ENCODE data around the gene VPS4A. TPM values are rescaled to one million over a fixed set of nuclear protein-coding genes. Genes with fewer than 3 reads are reported as not detected.
A peak's percentile ranks its signal among the peaks of the same experiment; 100 is the strongest.

Gene VPS4A
- polyA plus RNA-seq, 3 donors: 18.2 to 25.7 (median 21.8) TPM

GRCh38 chr16:69345923-69346322 lies 34.8 kb downstream of the VPS4A start:
- no peak for TF ChIP-seq CTCF (IDR thresholded peaks at IDR 0.05)
- Histone ChIP-seq H3K4me3 (replicated peaks in 1 of 3; ENCODE audit: low read depth in 2 of 3, low read length in 3 of 3) (no peak overlapping the region), H4K20me1 (ENCODE audit: insufficient read depth, low read length) (peaks cover 3% of the 10 kb centered on the region), H3K4me2 (replicated peaks; ENCODE audit: extremely low read depth, low read length, poor library complexity, severe bottlenecking) (peak overlapping the region; percentile 17), H3K27me3 (ENCODE audit: control insufficient read depth in 2 of 2, insufficient read depth in 2 of 2, low read length in 2 of 2) (no peaks in the 10 kb centered on the region), H3K9ac (ENCODE audit: insufficient read depth, low read length, poor library complexity, severe bottlenecking) (no peak overlapping the region), H3K79me2 (ENCODE audit: insufficient read depth, low read length) (peaks cover 17% of the 10 kb centered on the region), H3K9me3 (replicated peaks in 1 of 2; ENCODE audit: control insufficient read depth in 1 of 2, insufficient read depth in 1 of 2, low read length in 2 of 2) (no peaks in the 10 kb centered on the region), H3K27ac (ENCODE audit: low read depth in 1 of 2, low read length in 2 of 2) (peak overlapping the region; percentile 26 to 67), H2AFZ (ENCODE audit: insufficient read depth, low read depth, low read length, poor library complexity, severe bottlenecking) (no peak overlapping the region), H3K4me1 (ENCODE audit: control insufficient read depth in 1 of 2, insufficient read depth in 2 of 2, low read length in 2 of 2) (peaks cover 18 to 22% of the 10 kb centered on the region in 2 donors), H3K36me3 (replicated peaks in 1 of 2; ENCODE audit: control insufficient read depth in 1 of 2, insufficient read depth in 2 of 2, low read length in 2 of 2) (peaks cover 22 to 49% of the 10 kb centered on the region in 2 donors)
- Mint-ChIP-seq H3K9me3 (no peaks in the 10 kb centered on the region), H3K27me3 (ENCODE audit: low read depth in 3 of 3) (no peaks in the 10 kb centered on the region), H3K36me3 (peaks cover 34 to 41% of the 10 kb centered on the region in 2 donors), H3K4me3 (no peak overlapping the region), H3K27ac (peak overlapping the region; percentile 36 to 89 (median 80)), H3K4me1 (peaks cover 20% of the 10 kb centered on the region)
- intact Hi-C loops (cut with micrococcal nuclease): no loop called here
- no CpG with 5 or more reads among the region's 4 CpGs for WGBS (ENCODE audit: insufficient coverage)
- peak; percentile 37 to 61 (median 48) for DNase-seq

GRCh38 chr16:69346683-69347082 lies 35.5 kb downstream of the VPS4A start:
- no peak overlapping the region for H2AFZ ChIP-seq (ENCODE audit: insufficient read depth, low read depth, low read length, poor library complexity, severe bottlenecking)
- peak overlapping the region in 1 of 2 donors; percentile 67 for H3K27ac ChIP-seq (ENCODE audit: low read depth in 1 of 2, low read length in 2 of 2)
- WGBS (ENCODE audit: insufficient coverage): 88% methylated on average over 3 of the region's 6 CpGs
- Mint-ChIP-seq H3K36me3 (peaks cover 32 to 41% of the 10 kb centered on the region in 2 donors), H3K9me3 (no peaks in the 10 kb centered on the region), H3K4me1 (peaks cover 20% of the 10 kb centered on the region), H3K4me3 (no peak overlapping the region), H3K27me3 (ENCODE audit: low read depth in 3 of 3) (no peaks in the 10 kb centered on the region), H3K27ac (peak overlapping the region in 4 of 7 donors; percentile 68 to 88 (median 78))
- peaks cover 9% of the 10 kb centered on the region for H3K79me2 ChIP-seq (ENCODE audit: insufficient read depth, low read length)
- peaks cover 24 to 49% of the 10 kb centered on the region in 2 donors for H3K36me3 ChIP-seq (replicated peaks in 1 of 2; ENCODE audit: control insufficient read depth in 1 of 2, insufficient read depth in 2 of 2, low read length in 2 of 2)
- no peak for DNase-seq
- intact Hi-C loops (cut with micrococcal nuclease): no loop called here
- peaks cover 18 to 19% of the 10 kb centered on the region in 2 donors for H3K4me1 ChIP-seq (ENCODE audit: control insufficient read depth in 1 of 2, insufficient read depth in 2 of 2, low read length in 2 of 2)
- H3K9me3 ChIP-seq (replicated peaks in 1 of 2; ENCODE audit: control insufficient read depth in 1 of 2, insufficient read depth in 1 of 2, low read length in 2 of 2): no peaks in the 10 kb centered on the region
- no peak overlapping the region for H3K4me2 ChIP-seq (replicated peaks; ENCODE audit: extremely low read depth, low read length, poor library complexity, severe bottlenecking)
- H3K27me3 ChIP-seq (ENCODE audit: control insufficient read depth in 2 of 2, insufficient read depth in 2 of 2, low read length in 2 of 2): no peaks in the 10 kb centered on the region
- peaks cover 3% of the 10 kb centered on the region for H4K20me1 ChIP-seq (ENCODE audit: insufficient read depth, low read length)
- no peak overlapping the region for H3K4me3 ChIP-seq (replicated peaks in 1 of 3; ENCODE audit: low read depth in 2 of 3, low read length in 3 of 3)
- no peak for TF ChIP-seq CTCF (IDR thresholded peaks at IDR 0.05)
- no peak overlapping the region for H3K9ac ChIP-seq (ENCODE audit: insufficient read depth, low read length, poor library complexity, severe bottlenecking)

Data from CD14-positive monocyte (primary cell).